GM12878 (cell line): Measurements from ENCODE around the gene LMBRD1. TPM values are rescaled to one million over a fixed set of nuclear protein-coding genes. Genes with fewer than 3 reads are reported as not detected.

Experiments
- ATAC-seq: fragments of 200-7000 bp; cut with Tn5 transposase; 3 replicates; pipeline ENCODE4 v1.9.1; 2020; ENCODE audit warnings: mild to moderate bottlenecking, moderate library complexity
- BruUV-seq: library from RNA; stranded (reverse); fragments of 400-500 nt; replicated peaks from 2 replicates; lab custom pipeline; 2021; lab: Mats Ljungman, UMichigan
- CTCF ChIA-PET: fragments of 300-600 bp; sonication (Branson Sonifier 250); formaldehyde crosslinking; extraction: SDS; loops from one replicate; lab custom pipeline; 2021; ENCODE audit warnings: inconsistent platforms; lab: Yijun Ruan, JAX
- POLR2A ChIA-PET: fragments of 350-600 bp; formaldehyde crosslinking; extraction: SDS; loops from one replicate; lab custom pipeline; 2021; ENCODE audit warnings: inconsistent platforms; lab: Charles Lee
- RAD21 ChIA-PET: fragments of 300-600 bp; sonication (Branson Sonifier 250); formaldehyde crosslinking; loops from one replicate; lab custom pipeline; 2023; ENCODE audit warnings: antibody characterized with exemption; ENCODE audit not compliant: unreplicated experiment; lab: Charles Lee
- SMC1A ChIA-PET: fragments of 300-600 bp; sonication (Branson Sonifier 250); formaldehyde crosslinking; loops from one replicate; lab custom pipeline; 2023; ENCODE audit not compliant: unreplicated experiment, uncharacterized antibody; lab: Charles Lee
- DNase-seq: peaks from one replicate; pipeline ENCODE4 v3.0.0-alpha.2; 2011; ENCODE audit warnings: low read depth, low spot score
- FAIRE-seq: peaks from 3 replicates; lab custom pipeline; 2011; peaks lifted over from hg19 to GRCh38; lab: Jason Lieb, UNC
- H2AFZ ChIP-seq: 2 replicates; pipeline ENCODE4 v1.6.0; 2011; ENCODE audit warnings: low read depth, low read length, control low read depth; ENCODE audit not compliant: control insufficient read depth
- H3K27ac ChIP-seq: 2 replicates; pipeline ENCODE4 v1.5.1; 2011; ENCODE audit warnings: control low read depth; ENCODE audit not compliant: control insufficient read depth, insufficient read depth
- H3K27me3 ChIP-seq, 2 experiments: replicated peaks in 1 of 2; 2 replicates each; pipeline versions ENCODE4 v1.6.0 to v1.6.1; 2011; ENCODE audit warnings: low read length in 1 of 2; ENCODE audit not compliant: control insufficient read depth in 2 of 2, insufficient read depth in 2 of 2
- H3K36me3 ChIP-seq, 2 experiments: 2 replicates each; pipeline ENCODE4 v1.5.1; 2011; ENCODE audit warnings: low read length in 1 of 2; ENCODE audit not compliant: control insufficient read depth in 2 of 2, insufficient read depth in 2 of 2
- H3K4me1 ChIP-seq: 2 replicates; pipeline ENCODE4 v1.6.1; 2011; ENCODE audit warnings: mild to moderate bottlenecking, low read length, moderate library complexity, mixed read lengths; ENCODE audit not compliant: control insufficient read depth, insufficient read depth
- H3K4me2 ChIP-seq: 2 replicates; pipeline ENCODE4 v1.6.0; 2011; ENCODE audit warnings: control low read depth; ENCODE audit not compliant: control insufficient read depth, insufficient read depth
- H3K4me3 ChIP-seq: fragments of 200-600 bp; sonication (generic); 2 replicates; pipeline ENCODE4 v1.5.1; 2016
- H3K79me2 ChIP-seq: 2 replicates; pipeline ENCODE4 v1.6.0; 2011; ENCODE audit warnings: low read length; ENCODE audit not compliant: control insufficient read depth, insufficient read depth
- H3K9ac ChIP-seq: 2 replicates; pipeline ENCODE4 v1.8.0; 2011; ENCODE audit warnings: low read length, control low read depth, mixed read lengths; ENCODE audit not compliant: control insufficient read depth, insufficient read depth
- H3K9me3 ChIP-seq: replicated peaks from 3 replicates; pipeline ENCODE4 v1.5.1; 2011; ENCODE audit warnings: mild to moderate bottlenecking, low read length; ENCODE audit not compliant: control insufficient read depth, insufficient read depth
- H4K20me1 ChIP-seq: 2 replicates; pipeline ENCODE4 v1.6.0; 2011; ENCODE audit not compliant: control insufficient read depth, insufficient read depth
- ATF7 ChIP-seq: fragments of 450-650 bp; IDR thresholded peaks from 2 replicates; pipeline ENCODE4 v1.6.1; 2016; ENCODE audit warnings: low read depth, mild to moderate bottlenecking
- HDAC2 ChIP-seq: fragments of 200-600 bp; sonication (generic); IDR thresholded peaks from 2 replicates; pipeline ENCODE4 v1.6.1; 2017
- IKZF2 ChIP-seq, 2 experiments: fragments of 450-650 bp; IDR thresholded peaks; 2 replicates each; pipeline ENCODE4 v1.6.1; 2017; ENCODE audit warnings: mild to moderate bottlenecking in 2 of 2, moderate library complexity in 2 of 2
- RELB ChIP-seq: fragments of 450-650 bp; IDR thresholded peaks from 2 replicates; pipeline ENCODE4 v1.6.1; 2017; ENCODE audit warnings: low read depth, mild to moderate bottlenecking, moderate library complexity
- TBL1XR1 ChIP-seq: IDR thresholded peaks from 2 replicates; pipeline ENCODE4 v1.6.1; 2012; ENCODE audit warnings: low read depth, low read length, improper control_type of control experiment
- WGBS: methylation state at CpG from one replicate; pipeline ENCODE4 v1.1.6; 2016; ENCODE audit warnings: low lambda C conversion rate; ENCODE audit not compliant: insufficient replicate concordance, insufficient coverage; ENCODE audit errors: missing lambda C conversion rate; 5-methylcytosine and 5-hydroxymethylcytosine counted together
- in situ Hi-C: fragments of 300-500 bp; cut with MboI; formaldehyde crosslinking; loops from 9 replicates; pipeline ENCODE4 v1.14.3; 2018; ENCODE audit warnings: mixed read lengths
- intact Hi-C: fragments of 100-400 bp; cut with micrococcal nuclease; formaldehyde crosslinking; loops from one replicate; pipeline ENCODE4 v1.14.2; 2022; ENCODE audit not compliant: unreplicated experiment
- polyA plus RNA-seq, 11 experiments: library from polyadenylated mRNA; depleted of rRNA in 4 of 11; unstranded in 6 of 11; stranded (reverse) in 5 of 11; fragments of >200 nt; fragmentation: Nextera tagmentation in 4 of 11; fragmentation: Illumina TruSeq in 1 of 11; extraction: Ambion mirVana in 4 of 11; extraction: Trizol in 1 of 11; gene quantifications; 1 replicate in 1 of 11; 2 replicates in 10 of 11; pipeline versions ENCODE4 v1.2.1 to v1.2.3, GENCODE V29; 2011 to 2016; ENCODE audit warnings: inconsistent platforms in 2 of 11, missing spikeins in 2 of 11, low read depth in 1 of 11
- total RNA-seq, 4 experiments: library from RNA; depleted of rRNA in 3 of 4; stranded (reverse); fragments of >200 nt in 3 of 4; fragmentation: Illumina TruSeq in 1 of 4; extraction: Trizol in 1 of 4; gene quantifications; 2 replicates each; pipeline versions ENCODE4 v1.2.1 to v1.2.3, GENCODE V29; 2013 to 2021

The LMBRD1 gene
- total and polyA plus RNA-seq, 10 of the 15 experiments (the other 5 are each of a cell fraction or from before 2014, with no cell fraction given): 20.0 to 82.1 (median 27.2) TPM

GRCh38 chr6:69780585-69781178 is 16.1 kb downstream of the LMBRD1 start:
- in situ Hi-C loops (no loop called here), intact Hi-C loops (no loop called here)
- BruUV-seq: no TSS peak
- Histone ChIP-seq H2AFZ (no peak overlapping the region), H3K9ac (no peak overlapping the region), H3K4me1 (peaks cover 3% of the 10 kb centered on the region; the same call in 1 of the 2 replicates), H3K4me3 (no peak overlapping the region), H3K27me3 (no peaks in the 10 kb centered on the region), H3K27ac (no peak overlapping the region), H4K20me1 (no peaks in the 10 kb centered on the region), H3K4me2 (no peak overlapping the region), H3K79me2 (peaks cover 12% of the 10 kb centered on the region), H3K36me3 (peaks cover 0 to 15% of the 10 kb centered on the region in 2 experiments; a peak in 3 of 4 replicates), H3K9me3 (no peaks in the 10 kb centered on the region; the same call in 2 of the 3 replicates)
- WGBS: 75% methylated on average over 2 of the region's 2 CpGs
- SMC1A ChIA-PET: interaction anchor here (0.7 to 2.0 kb wide), 11 partner anchors 10 to 249 kb away, joined by 3 to 18 read pairs (median 5); partner anchors contain the start of gene LMBRD1
- DNase-seq (no peak), FAIRE-seq (no peak), ATAC-seq (no peak)
- TF ChIP-seq TBL1XR1: no peak
- TF ChIP-seq ATF7: peak; percentile 41; the same call in 1 of the 2 replicates
- TF ChIP-seq HDAC2: no peak
- TF ChIP-seq IKZF2 (IDR thresholded peaks at IDR 0.05): peak; percentile 23 to 33; a peak in 2 of 4 replicates
- peak; percentile 20; the same call in 1 of the 2 replicates for TF ChIP-seq RELB
- POLR2A ChIA-PET: interaction anchor here (0.7 to 1.3 kb wide), 4 partner anchors 11 to 111 kb away, joined by 3 to 7 read pairs (median 4); partner anchors contain the start of gene COL19A1
- CTCF ChIA-PET: interaction anchor here (1.0 to 3.4 kb wide), 4 partner anchors 9 to 16 kb away, joined by 3 to 16 read pairs (median 6); partner anchors contain the start of gene LMBRD1
- RAD21 ChIA-PET: interaction anchor here (0.7 to 1.9 kb wide), 5 partner anchors 10 to 68 kb away, joined by 3 to 13 read pairs (median 6); partner anchors contain the start of gene LMBRD1
